ENCODE measurements around the gene SNED1.

Gene SNED1

DNA sequence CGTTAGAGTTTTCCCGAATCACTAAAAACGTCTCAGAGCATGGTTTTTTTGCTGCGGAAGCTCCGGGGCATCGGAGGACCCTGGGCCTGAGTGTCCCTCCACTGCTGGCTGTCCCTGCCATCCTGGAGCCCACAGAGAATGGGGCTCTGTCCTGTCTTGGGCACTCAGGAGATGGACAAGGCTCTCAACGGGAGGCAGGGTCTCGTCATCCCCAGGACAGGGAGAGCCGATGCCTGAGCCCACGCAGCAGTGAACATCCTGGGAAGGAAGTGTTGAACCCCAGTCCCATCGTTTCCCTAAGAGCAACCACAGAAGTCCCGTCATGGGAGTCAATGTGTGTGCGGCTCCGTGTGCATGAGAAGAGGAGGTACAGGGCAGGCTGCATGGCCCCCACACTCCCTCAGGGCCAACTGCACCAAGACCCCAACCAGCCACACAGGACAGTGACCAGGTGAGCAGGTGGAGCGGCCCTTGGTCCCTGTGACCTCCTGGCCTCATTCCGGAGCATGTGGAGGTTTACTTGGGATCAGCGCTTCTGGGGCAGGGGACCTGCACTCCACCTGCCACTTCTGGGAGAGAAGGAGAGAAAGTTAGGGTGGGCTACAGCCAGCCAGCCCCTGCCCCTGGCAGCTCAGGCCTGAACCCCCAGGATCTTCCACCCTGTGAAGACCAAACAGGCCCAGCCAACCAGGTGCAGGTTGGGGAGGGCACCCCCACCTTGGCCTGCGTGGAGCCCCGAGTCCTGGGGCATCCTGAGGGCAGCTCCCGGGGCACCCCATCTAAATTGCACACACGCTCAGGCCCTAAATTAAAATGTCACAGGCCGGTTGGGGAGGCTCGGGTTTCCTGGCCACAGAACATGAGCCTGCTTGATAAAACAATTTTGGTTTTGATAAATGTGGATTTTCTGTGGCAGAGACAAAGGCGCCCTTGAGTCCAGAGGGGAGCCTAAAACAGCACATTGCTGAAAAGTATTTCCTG lies 3.1 kb upstream of the SNED1 start:
- H3K4me1 ChIP-seq, result peaks cover 0 to 76% (median 55%) of the 10 kb centered on the region in 4 donors
- H3K9me3 ChIP-seq, result no peaks in the 10 kb centered on the region
- TF ChIP-seq, protein P1, sequence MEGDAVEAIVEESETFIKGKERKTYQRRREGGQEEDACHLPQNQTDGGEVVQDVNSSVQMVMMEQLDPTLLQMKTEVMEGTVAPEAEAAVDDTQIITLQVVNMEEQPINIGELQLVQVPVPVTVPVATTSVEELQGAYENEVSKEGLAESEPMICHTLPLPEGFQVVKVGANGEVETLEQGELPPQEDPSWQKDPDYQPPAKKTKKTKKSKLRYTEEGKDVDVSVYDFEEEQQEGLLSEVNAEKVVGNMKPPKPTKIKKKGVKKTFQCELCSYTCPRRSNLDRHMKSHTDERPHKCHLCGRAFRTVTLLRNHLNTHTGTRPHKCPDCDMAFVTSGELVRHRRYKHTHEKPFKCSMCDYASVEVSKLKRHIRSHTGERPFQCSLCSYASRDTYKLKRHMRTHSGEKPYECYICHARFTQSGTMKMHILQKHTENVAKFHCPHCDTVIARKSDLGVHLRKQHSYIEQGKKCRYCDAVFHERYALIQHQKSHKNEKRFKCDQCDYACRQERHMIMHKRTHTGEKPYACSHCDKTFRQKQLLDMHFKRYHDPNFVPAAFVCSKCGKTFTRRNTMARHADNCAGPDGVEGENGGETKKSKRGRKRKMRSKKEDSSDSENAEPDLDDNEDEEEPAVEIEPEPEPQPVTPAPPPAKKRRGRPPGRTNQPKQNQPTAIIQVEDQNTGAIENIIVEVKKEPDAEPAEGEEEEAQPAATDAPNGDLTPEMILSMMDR (IDR thresholded peaks at IDR 0.05), result no peak
- no peak overlapping the region for H3K4me3 ChIP-seq
- H3K36me3 ChIP-seq, result peaks cover 0 to 6% (median 0%) of the 10 kb centered on the region in 3 donors
- peak overlapping the region; percentile 24 to 82 for H3K27ac ChIP-seq
- intact Hi-C loops (cut with DNase I; ENCODE audit: low total_unique reads), result no loop called here
- DNase-seq, result peak in 1 of 2 donors; percentile 69
- peaks cover 0 to 6% of the 10 kb centered on the region in 2 donors for H3K27me3 ChIP-seq

DNA sequence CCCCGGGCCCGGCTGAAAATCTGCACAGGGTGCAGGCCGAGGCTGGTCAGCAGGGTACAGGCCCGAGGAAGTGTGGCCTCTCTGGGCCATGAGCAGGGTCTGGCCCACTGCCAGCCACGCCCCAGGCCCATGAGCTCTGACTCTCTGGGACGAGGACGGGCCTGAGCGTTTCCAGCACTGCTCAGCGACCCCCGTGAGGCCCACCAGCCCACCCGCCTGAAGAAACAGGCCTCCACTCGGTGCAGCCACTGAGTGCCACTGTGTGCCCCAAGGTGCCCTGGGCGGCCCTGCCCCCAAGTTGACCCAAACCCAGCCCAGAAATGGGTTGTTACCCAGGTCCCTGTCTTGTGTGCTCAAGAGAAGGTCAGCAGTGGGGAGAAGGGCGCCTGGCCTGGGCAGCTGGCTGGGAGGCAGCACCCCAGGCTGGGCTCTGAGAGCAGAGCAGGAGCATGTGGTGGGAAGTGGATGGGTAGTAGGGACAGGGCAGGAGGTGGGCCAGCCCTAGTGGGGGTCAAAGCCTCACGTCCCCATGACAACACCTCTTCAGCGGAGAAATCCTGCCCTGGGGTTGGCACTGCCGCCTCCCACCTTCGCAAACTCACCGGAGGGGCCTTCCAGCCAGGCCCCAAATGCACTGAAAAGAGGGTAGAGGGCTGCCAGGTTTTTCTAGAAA lies 2.1 kb upstream of the SNED1 start:
- H3K4me3 ChIP-seq, result no peak overlapping the region
- peaks cover 0 to 15% (median 0%) of the 10 kb centered on the region in 3 donors for H3K36me3 ChIP-seq
- TF ChIP-seq, protein P1 (IDR thresholded peaks at IDR 0.05), result no peak
- H3K27me3 ChIP-seq, result peaks cover 0 to 6% of the 10 kb centered on the region in 2 donors
- H3K4me1 ChIP-seq, result peaks cover 0 to 75% (median 53%) of the 10 kb centered on the region in 4 donors
- no peaks in the 10 kb centered on the region for H3K9me3 ChIP-seq
- intact Hi-C loops (cut with DNase I; ENCODE audit: low total_unique reads), result no loop called here
- DNase-seq, result peak in 1 of 2 donors; percentile 63
- peak overlapping the region; percentile 82 to 87 for H3K27ac ChIP-seq

DNA sequence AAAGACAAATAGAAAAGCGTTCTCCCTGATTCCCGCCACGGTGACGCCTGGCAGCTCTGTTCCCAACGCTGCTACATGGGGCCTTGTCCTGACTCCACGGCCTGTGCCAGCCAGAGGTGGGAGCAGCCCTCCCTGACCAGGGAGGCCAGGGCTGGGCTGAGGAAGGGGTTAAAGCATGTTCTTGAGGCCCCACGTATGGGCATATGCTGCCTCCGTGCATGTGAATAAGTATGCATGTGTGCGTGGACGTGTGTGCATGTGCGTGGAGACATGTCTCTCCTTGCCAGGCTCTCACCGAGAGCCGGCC lies 1.6 kb upstream of the SNED1 start:
- Histone ChIP-seq H3K27ac (peak overlapping the region; percentile 82 to 87), H3K36me3 (peaks cover 0 to 18% (median 0%) of the 10 kb centered on the region in 3 donors), H3K9me3 (no peaks in the 10 kb centered on the region), H3K4me3 (no peak overlapping the region), H3K4me1 (peaks cover 0 to 75% (median 49%) of the 10 kb centered on the region in 4 donors), H3K27me3 (peaks cover 0 to 6% of the 10 kb centered on the region in 2 donors)
- DNase-seq, result peak in 1 of 2 donors; percentile 67
- intact Hi-C loops (cut with DNase I; ENCODE audit: low total_unique reads), result no loop called here
- TF ChIP-seq, protein P1 (IDR thresholded peaks at IDR 0.05), result no peak

DNA sequence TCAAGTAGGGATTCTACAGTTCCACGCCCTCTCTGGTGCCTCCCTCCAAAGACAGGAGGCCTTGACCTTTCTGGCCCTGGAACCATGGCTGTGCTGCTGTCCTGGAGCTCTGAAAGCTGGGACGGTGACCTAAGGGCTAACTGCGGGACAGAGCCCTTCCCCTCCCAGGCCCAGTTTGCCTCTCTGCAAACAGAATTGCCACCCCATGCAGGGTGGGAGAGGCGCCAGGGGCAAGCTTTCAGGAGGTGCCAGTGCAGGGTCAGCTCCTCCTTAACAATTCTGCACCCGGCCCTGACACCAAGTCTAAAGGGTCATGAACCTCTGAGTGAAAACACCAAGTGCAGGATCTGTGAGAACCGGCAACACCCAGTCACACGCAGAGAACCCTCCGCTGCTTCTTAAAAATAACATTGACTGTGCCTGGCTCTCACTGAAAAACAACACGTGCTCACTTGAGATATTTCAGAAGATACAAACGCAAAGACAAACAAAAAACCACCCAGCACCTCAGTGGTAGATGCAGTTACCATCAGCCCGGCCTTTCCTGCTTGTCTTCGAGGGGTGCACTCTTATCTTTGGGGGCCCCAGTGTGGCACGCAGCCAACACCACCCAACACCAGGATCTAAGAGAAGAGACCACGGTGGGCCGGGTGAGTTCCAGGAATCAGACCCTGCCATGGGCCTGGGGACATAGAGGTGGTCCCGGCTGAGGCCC lies 1.1 kb upstream of the SNED1 start:
- peak overlapping the region; percentile 66 to 87 for H3K4me3 ChIP-seq
- H3K36me3 ChIP-seq, result peaks cover 0 to 24% (median 0%) of the 10 kb centered on the region in 3 donors
- DNase-seq, result peak; percentile 80 to 87
- peak overlapping the region; percentile 82 to 87 for H3K27ac ChIP-seq
- intact Hi-C loops (cut with DNase I; ENCODE audit: low total_unique reads), result no loop called here
- H3K27me3 ChIP-seq, result peaks cover 0 to 6% of the 10 kb centered on the region in 2 donors
- TF ChIP-seq, protein P1 (IDR thresholded peaks at IDR 0.05), result no peak
- H3K4me1 ChIP-seq, result peaks cover 0 to 70% (median 44%) of the 10 kb centered on the region in 4 donors
- H3K9me3 ChIP-seq, result no peaks in the 10 kb centered on the region

DNA sequence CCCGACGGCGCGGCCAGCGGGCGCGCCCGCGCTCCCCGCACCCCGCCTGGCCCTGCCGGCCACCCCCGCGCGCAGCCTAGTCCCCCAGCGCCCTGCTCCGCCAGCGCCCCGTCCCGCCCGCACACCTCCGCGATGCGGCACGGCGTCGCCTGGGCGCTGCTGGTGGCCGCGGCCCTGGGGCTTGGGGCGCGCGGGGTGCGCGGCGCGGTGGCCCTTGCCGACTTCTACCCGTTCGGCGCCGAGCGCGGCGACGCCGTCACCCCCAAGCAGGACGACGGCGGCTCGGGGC lies 232 bp downstream of the SNED1 start:
- Histone ChIP-seq H3K9me3 (peaks cover 0 to 9% (median 6%) of the 10 kb centered on the region in 3 donors), H3K4me1 (peaks cover 0 to 64% (median 39%) of the 10 kb centered on the region in 4 donors), H3K27ac (peak overlapping the region; percentile 54 to 87), H3K4me3 (peak overlapping the region; percentile 66 to 87), H3K27me3 (peaks cover 0 to 3% of the 10 kb centered on the region in 2 donors), H3K36me3 (peaks cover 6 to 35% (median 12%) of the 10 kb centered on the region in 3 donors)
- DNase-seq, result no peak
- TF ChIP-seq, protein P1 (IDR thresholded peaks at IDR 0.05), result no peak
- intact Hi-C loops (cut with DNase I; ENCODE audit: low total_unique reads), result no loop called here
